Adrenal gland (tissue), 19 donors: ENCODE measurements around the gene CYP1B1. TPM values are rescaled to one million over a fixed set of nuclear protein-coding genes. Genes with fewer than 3 reads are reported as not detected.

Experiments used
- DNase-seq, 7 donors: peaks; one replicate each; pipeline ENCODE4 v3.0.0-alpha.2; 2019 to 2020
- H3K27ac ChIP-seq, 5 donors: fragments of 200-600 bp; sonication (generic) in 4 of 5; 1 replicate in 3 of 5; 2 replicates in 2 of 5; pipeline versions ENCODE4 v1.5.1 to v1.8.0; 2016 to 2020; ENCODE audit warnings: mild to moderate bottlenecking in 1 of 5
- H3K27me3 ChIP-seq: fragments of 200-600 bp; 2 replicates; pipeline ENCODE4 v1.8.0; 2021
- H3K36me3 ChIP-seq, 2 donors: fragments of 200-600 bp; replicated peaks in 1 of 2; 1 replicate in 1 of 2; 2 replicates in 1 of 2; pipeline versions ENCODE4 v1.5.1 to v1.8.0; 2018 to 2022
- H3K4me1 ChIP-seq, 2 donors: fragments of 200-600 bp; replicated peaks in 1 of 2; 1 replicate in 1 of 2; 2 replicates in 1 of 2; pipeline versions ENCODE4 v1.5.1 to v1.8.0; 2018 to 2021
- H3K4me3 ChIP-seq, 4 donors: fragments of 200-600 bp; sonication (generic) in 3 of 4; one replicate each; pipeline ENCODE4 v1.5.1; 2016 to 2018
- H3K9me3 ChIP-seq, 3 donors: fragments of 200-600 bp; sonication (generic) in 1 of 3; replicated peaks in 1 of 3; 1 replicate in 2 of 3; 2 replicates in 1 of 3; pipeline versions ENCODE4 v1.5.1 to v1.8.0; 2016 to 2021
- CTCF ChIP-seq, 6 experiments: fragments of 450-650 bp in 4 of 6; fragments of 200-600 bp in 2 of 6; sonication (generic) in 1 of 6; IDR thresholded peaks; 1 replicate in 5 of 6; 2 replicates in 1 of 6; pipeline versions ENCODE4 v1.5.1 to v1.8.0; 2016 to 2021; ENCODE audit warnings: antibody characterized with exemption in 6 of 6, mild to moderate bottlenecking in 2 of 6, moderate library complexity in 1 of 6
- POLR2A ChIP-seq, 2 donors: fragments of 450-650 bp; IDR thresholded peaks; one replicate each; pipeline ENCODE4 v1.6.1; 2017; ENCODE audit warnings: antibody characterized with exemption in 2 of 2, mild to moderate bottlenecking in 2 of 2, moderate library complexity in 1 of 2
- WGBS, 4 donors: extraction: QIAGEN DNeasy Blood & Tissue Kit in 2 of 4; methylation state at CpG; one replicate each; pipeline versions ENCODE4 v1.1.5 to v1.1.7; 2013 to 2017; 5-methylcytosine and 5-hydroxymethylcytosine counted together
- intact Hi-C, 2 donors: fragments of 100-400 bp; cut with DNase I; formaldehyde crosslinking; loops; one replicate each; pipeline versions ENCODE4 v1.14.1 to v1.15.0; 2022 to 2023
- long read RNA-seq, 10 donors: library from polyadenylated mRNA in 3 of 10; unstranded in 2 of 10; stranded (forward) in 1 of 10; transcript quantifications; one replicate each; pipeline ENCODE4 v2.0.0 and lab custom pipeline, GENCODE V29; 2021 to 2026
- polyA plus RNA-seq, 3 donors: library from polyadenylated mRNA; stranded (reverse); fragments of 200-250 nt in 2 of 3; fragments of 350-450 nt in 1 of 3; fragmentation: Illumina TruSeq in 1 of 3; extraction: RNeasy Lipid Tissue Mini Kit (QIAGEN cat#74804) in 1 of 3; gene quantifications; one replicate each; pipeline ENCODE4 v1.2.3, GENCODE V29; 2013 to 2014
- total RNA-seq, 9 donors: library from RNA; depleted of rRNA in 4 of 9; stranded (reverse); fragments of >200 nt in 4 of 9; fragments of 120-200 nt in 1 of 9; fragmentation: NEBNext Ultra II Directional in 1 of 9; extraction: Animal tissue kit (Norgen Biotek cat#: 25700) in 1 of 9; gene quantifications; one replicate each; pipeline versions ENCODE4 v1.1.0 to v1.2.4, GENCODE V29; 2013 to 2023
- donor health status: healthy with polysubstance abuse.
- donor health status: Bipolar disorder and iron deficiency.
- donor health status: DM: yes; HTN: yes; CAD: no.
- donor health status: DM: no; HTN: no; CAD: no.
- donor health status: DM: no; HTN: no; CAD: no.
- donor health status: DM: yes; HTN: yes; CAD: no.

CYP1B1 gene
- total RNA-seq = 100 to 1,000 TPM in 2 of 9 donors, 10 to 100 TPM in 6, 1 to 10 TPM in 1; 2.5 to 118 (median 39.8) TPM
- polyA plus RNA-seq = 10 to 100 TPM in 2 of 3 donors, 1 to 10 TPM in 1; 9.7 to 16.7 (median 13.7) TPM
- long read RNA-seq, donor 1 = 0 reads
- long read RNA-seq, donor 2 = 0 reads
- long read RNA-seq, donor 3 = 0 reads
- long read RNA-seq, donor 4, full-length matches to known transcripts = 3 of 5 reads
- long read RNA-seq, donor 4, partial matches to known transcripts = 0 of 5 reads
- long read RNA-seq, donor 4, other reads (novel, unspliced or antisense) = 2 of 5 reads
- long read RNA-seq, donor 5, full-length matches to known transcripts = 23 of 38 reads
- long read RNA-seq, donor 5, partial matches to known transcripts = 10 of 38 reads
- long read RNA-seq, donor 5, other reads (novel, unspliced or antisense) = 5 of 38 reads
- long read RNA-seq, donor 6, full-length matches to known transcripts = 6 of 8 reads
- long read RNA-seq, donor 6, partial matches to known transcripts = 2 of 8 reads
- long read RNA-seq, donor 6, other reads (novel, unspliced or antisense) = 0 of 8 reads
- long read RNA-seq, donor 7 = 0 reads
- long read RNA-seq, donor 8, full-length matches to known transcripts = 1 of 1 reads
- long read RNA-seq, donor 8, partial matches to known transcripts = 0 of 1 reads
- long read RNA-seq, donor 8, other reads (novel, unspliced or antisense) = 0 of 1 reads
- long read RNA-seq, donor 9, full-length matches to known transcripts = 1 of 1 reads
- long read RNA-seq, donor 9, partial matches to known transcripts = 0 of 1 reads
- long read RNA-seq, donor 9, other reads (novel, unspliced or antisense) = 0 of 1 reads
- long read RNA-seq, donor 10, full-length matches to known transcripts = 2 of 2 reads
- long read RNA-seq, donor 10, partial matches to known transcripts = 0 of 2 reads
- long read RNA-seq, donor 10, other reads (novel, unspliced or antisense) = 0 of 2 reads

GRCh38 chr2:38075507-38076151, at the start of gene CYP1B1:
Gene CYP1B1 (minus strand): TSS chr2:38076151. CDS start chr2:38075388, 763 bp downstream.
- TF ChIP-seq CTCF (IDR thresholded peaks at IDR 0.05) = no peak
- TF ChIP-seq POLR2A (IDR thresholded peaks at IDR 0.05) = peak in 1 of 2 donors; percentile 40
- 5 to 8% (median 7%) methylated on average over 2 to 46 of the region's 46 CpGs for WGBS, 4 donors
- peak within 1 kb of the TSS; percentile 50 to 92 (median 84) for H3K27ac ChIP-seq
- peaks cover 0 to 19% of the 10 kb centered on the region in 2 donors for H3K4me1 ChIP-seq
- no peaks in the 10 kb centered on the region for H3K9me3 ChIP-seq
- peak within 1 kb of the TSS in 3 of 4 donors; percentile 40 to 75 (median 46) for H3K4me3 ChIP-seq
- peak in 6 of 7 donors; percentile 31 to 51 (median 43) for DNase-seq
- no peaks in the 10 kb centered on the region for H3K36me3 ChIP-seq
- peaks cover 5% of the 10 kb centered on the region for H3K27me3 ChIP-seq
- intact Hi-C loops = loop anchor here (10.0 kb wide), 2 partner anchors 189 to 199 kb away; no protein-coding TSS in a partner anchor

- Histone ChIP-seq H3K27me3 (no peaks in the 10 kb centered on the region), H3K27ac (no peak overlapping the region), H3K4me3 (no peak overlapping the region), H3K9me3 (no peaks in the 10 kb centered on the region), H3K36me3 (no peaks in the 10 kb centered on the region), H3K4me1 (peaks cover 12 to 14% of the 10 kb centered on the region in 2 donors)
- 88 to 96% (median 92%) methylated on average over 2 to 5 of the region's 5 CpGs for WGBS, 4 donors
- TF ChIP-seq CTCF (IDR thresholded peaks at IDR 0.05) (no peak), POLR2A (IDR thresholded peaks at IDR 0.05) (no peak)
- DNase-seq = no peak
- intact Hi-C loops = no loop called here
Observed at GRCh38 chr2:38125007-38125406, 49.1 kb upstream of the CYP1B1 start.

- Histone ChIP-seq H3K36me3 (no peaks in the 10 kb centered on the region), H3K27ac (no peak overlapping the region), H3K4me3 (no peak overlapping the region), H3K27me3 (no peaks in the 10 kb centered on the region), H3K4me1 (peaks cover 1 to 3% of the 10 kb centered on the region in 2 donors), H3K9me3 (no peaks in the 10 kb centered on the region)
- intact Hi-C loops = no loop called here
- no peak for DNase-seq
- TF ChIP-seq CTCF (IDR thresholded peaks at IDR 0.05) (no peak), POLR2A (IDR thresholded peaks at IDR 0.05) (no peak)
- 83 to 94% (median 86%) methylated on average over 1 of the region's 1 CpG for WGBS, 4 donors
Observed at GRCh38 chr2:38123911-38124310, 48.0 kb upstream of the CYP1B1 start.
